Measurements from ENCODE around the gene GSK3A.

Gene GSK3A

GRCh38 chr19:42281827-42282762, 39.7 kb upstream of the GSK3A start:
- no peak overlapping the region for H3K9ac ChIP-seq
- H3K27me3 ChIP-seq (ENCODE audit: insufficient read depth, low read depth): no peaks in the 10 kb centered on the region
- no peak for TF ChIP-seq CTCF (conservative IDR thresholded peaks at IDR 0.05; ENCODE audit: low read depth, low read length)
- no peak overlapping the region for H3K27ac ChIP-seq
- H3K79me2 ChIP-seq (ENCODE audit: insufficient read depth, low read depth): no peaks in the 10 kb centered on the region
- H4K20me1 ChIP-seq (ENCODE audit: insufficient read depth): no peaks in the 10 kb centered on the region
- H2AFZ ChIP-seq (ENCODE audit: low read depth): no peak overlapping the region
- H3K36me3 ChIP-seq (ENCODE audit: insufficient read depth): no peaks in the 10 kb centered on the region
- H3K4me2 ChIP-seq: peak overlapping the region; percentile 21; the same call in 1 of the 2 replicates
- peaks cover 67% of the 10 kb centered on the region for H3K4me1 ChIP-seq (ENCODE audit: low read depth, poor library complexity, severe bottlenecking)
- H3K4me3 ChIP-seq (IDR thresholded peaks at IDR 0.05; ENCODE audit: insufficient read depth, low read depth, low read length): no peak overlapping the region

GRCh38 chr19:42281146-42281826, 38.9 kb upstream of the GSK3A start:
- TF ChIP-seq CTCF (conservative IDR thresholded peaks at IDR 0.05; ENCODE audit: low read depth, low read length): no peak
- Histone ChIP-seq H3K36me3 (ENCODE audit: insufficient read depth) (no peaks in the 10 kb centered on the region), H3K27ac (no peak overlapping the region), H3K4me1 (ENCODE audit: low read depth, poor library complexity, severe bottlenecking) (peaks cover 67% of the 10 kb centered on the region), H2AFZ (ENCODE audit: low read depth) (no peak overlapping the region), H3K4me3 (IDR thresholded peaks at IDR 0.05; ENCODE audit: insufficient read depth, low read depth, low read length) (no peak overlapping the region), H3K27me3 (ENCODE audit: insufficient read depth, low read depth) (no peaks in the 10 kb centered on the region), H3K4me2 (no peak overlapping the region; the same call in 1 of the 2 replicates), H3K79me2 (ENCODE audit: insufficient read depth, low read depth) (no peaks in the 10 kb centered on the region), H4K20me1 (ENCODE audit: insufficient read depth) (no peaks in the 10 kb centered on the region), H3K9ac (no peak overlapping the region)

DNA sequence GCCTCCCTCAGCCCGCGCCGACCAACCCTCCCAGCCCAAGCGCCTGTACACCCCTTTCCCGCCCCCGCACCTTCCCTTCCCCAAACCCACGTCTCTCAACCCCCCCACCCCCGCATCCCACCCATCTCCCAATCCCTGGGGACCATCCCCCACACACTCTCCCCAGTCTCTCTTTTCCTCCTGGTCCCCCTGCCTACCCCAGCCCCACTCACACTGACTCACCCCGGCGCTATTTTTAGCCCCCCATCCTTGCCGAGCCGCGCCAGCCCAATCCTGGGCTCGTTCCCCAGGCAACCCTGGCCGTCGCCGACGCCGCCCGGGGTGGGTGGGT, 38.4 kb upstream of the GSK3A start:
- Histone ChIP-seq H3K79me2 (ENCODE audit: insufficient read depth, low read depth) (no peaks in the 10 kb centered on the region), H3K9ac (no peak overlapping the region), H3K4me2 (peak overlapping the region; percentile 76; the same call in 1 of the 2 replicates), H3K36me3 (ENCODE audit: insufficient read depth) (no peaks in the 10 kb centered on the region), H3K4me3 (IDR thresholded peaks at IDR 0.05; ENCODE audit: insufficient read depth, low read depth, low read length) (no peak overlapping the region), H3K4me1 (ENCODE audit: low read depth, poor library complexity, severe bottlenecking) (peaks cover 64% of the 10 kb centered on the region), H3K27ac (no peak overlapping the region), H3K27me3 (ENCODE audit: insufficient read depth, low read depth) (no peaks in the 10 kb centered on the region), H4K20me1 (ENCODE audit: insufficient read depth) (no peaks in the 10 kb centered on the region), H2AFZ (ENCODE audit: low read depth) (no peak overlapping the region)
- TF ChIP-seq CTCF (conservative IDR thresholded peaks at IDR 0.05; ENCODE audit: low read depth, low read length): no peak

GRCh38 chr19:42279902-42280814, 37.8 kb upstream of the GSK3A start:
- Histone ChIP-seq H3K4me1 (ENCODE audit: low read depth, poor library complexity, severe bottlenecking) (peaks cover 58% of the 10 kb centered on the region), H4K20me1 (ENCODE audit: insufficient read depth) (no peaks in the 10 kb centered on the region), H3K79me2 (ENCODE audit: insufficient read depth, low read depth) (no peaks in the 10 kb centered on the region), H3K9ac (peak overlapping the region; percentile 70), H3K27me3 (ENCODE audit: insufficient read depth, low read depth) (no peaks in the 10 kb centered on the region), H3K4me2 (peak overlapping the region; percentile 76), H2AFZ (ENCODE audit: low read depth) (peak overlapping the region; percentile 63), H3K4me3 (IDR thresholded peaks at IDR 0.05; ENCODE audit: insufficient read depth, low read depth, low read length) (no peak overlapping the region), H3K36me3 (ENCODE audit: insufficient read depth) (no peaks in the 10 kb centered on the region), H3K27ac (peak overlapping the region; percentile 31; the same call in 1 of the 2 replicates)
- TF ChIP-seq CTCF (conservative IDR thresholded peaks at IDR 0.05; ENCODE audit: low read depth, low read length): peak; percentile 87
